NOMO-1 treated with DMSO at 0.1 percent for 48 hours (cell line): Measurements from ENCODE around the gene RAD21L1.
"Not testable (repeated sequence)": the region's sequence is repeated elsewhere in the genome, so short reads cannot be mapped to it uniquely, and the experiment has no call there.

ENCODE experiments used
- DNase-seq: peaks from one replicate; lab custom pipeline; 2025; ENCODE audit not compliant: unreplicated experiment; lab: John Stamatoyannopoulos, UW

Gene RAD21L1

DNA sequence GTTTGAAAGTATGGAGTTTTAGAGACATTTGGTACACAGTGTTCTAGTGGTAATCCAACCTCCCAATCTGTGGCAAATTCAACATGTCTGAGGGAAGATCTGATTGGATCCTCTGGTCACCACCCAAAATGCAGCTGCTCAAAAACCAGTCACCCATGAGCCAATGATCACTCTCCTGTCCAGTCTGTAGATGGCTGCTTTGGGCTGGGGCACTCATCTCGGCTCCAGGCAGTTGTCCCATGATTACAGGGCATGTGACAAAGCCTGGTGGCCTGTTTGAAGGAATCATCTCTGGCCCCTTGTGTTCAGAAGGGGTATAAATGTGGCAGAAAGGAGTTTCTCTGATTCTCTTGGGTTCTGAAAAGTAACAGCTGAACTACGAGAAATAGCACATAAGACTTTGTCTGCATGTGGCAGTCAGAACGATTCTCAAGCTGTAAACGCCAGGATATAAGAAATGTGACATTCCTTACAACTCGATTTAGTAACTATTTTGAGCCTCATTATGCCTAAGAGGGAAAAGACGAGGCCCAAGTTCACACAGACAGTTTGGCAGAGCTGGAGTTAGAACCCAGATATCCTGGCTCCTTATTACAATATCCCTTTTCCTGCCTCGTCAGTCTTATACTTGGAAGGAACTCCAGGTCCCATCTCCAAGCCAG, 26.5 kb upstream of the RAD21L1 start:
- DNase-seq, result no peak

DNA sequence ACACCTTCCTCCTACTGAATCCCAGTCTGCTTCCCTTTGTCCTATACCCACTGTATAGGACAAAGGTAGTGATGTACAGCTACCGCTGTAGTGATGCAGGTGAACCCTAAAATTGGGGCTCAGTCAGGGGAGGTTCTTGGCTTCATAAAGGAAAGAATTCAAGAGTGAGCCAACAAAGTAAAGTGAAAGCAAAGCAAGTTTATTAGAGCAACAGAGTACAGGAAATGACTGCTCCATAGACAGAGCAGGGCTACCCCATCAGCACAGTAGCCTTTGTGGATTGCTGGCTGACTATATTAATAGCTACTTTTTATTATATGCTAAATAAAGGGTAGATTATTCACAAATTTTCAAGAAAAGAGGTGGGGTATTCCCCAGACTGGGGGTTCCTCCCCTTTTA, 25.9 kb upstream of the RAD21L1 start:
- DNase-seq, result no peak

DNA sequence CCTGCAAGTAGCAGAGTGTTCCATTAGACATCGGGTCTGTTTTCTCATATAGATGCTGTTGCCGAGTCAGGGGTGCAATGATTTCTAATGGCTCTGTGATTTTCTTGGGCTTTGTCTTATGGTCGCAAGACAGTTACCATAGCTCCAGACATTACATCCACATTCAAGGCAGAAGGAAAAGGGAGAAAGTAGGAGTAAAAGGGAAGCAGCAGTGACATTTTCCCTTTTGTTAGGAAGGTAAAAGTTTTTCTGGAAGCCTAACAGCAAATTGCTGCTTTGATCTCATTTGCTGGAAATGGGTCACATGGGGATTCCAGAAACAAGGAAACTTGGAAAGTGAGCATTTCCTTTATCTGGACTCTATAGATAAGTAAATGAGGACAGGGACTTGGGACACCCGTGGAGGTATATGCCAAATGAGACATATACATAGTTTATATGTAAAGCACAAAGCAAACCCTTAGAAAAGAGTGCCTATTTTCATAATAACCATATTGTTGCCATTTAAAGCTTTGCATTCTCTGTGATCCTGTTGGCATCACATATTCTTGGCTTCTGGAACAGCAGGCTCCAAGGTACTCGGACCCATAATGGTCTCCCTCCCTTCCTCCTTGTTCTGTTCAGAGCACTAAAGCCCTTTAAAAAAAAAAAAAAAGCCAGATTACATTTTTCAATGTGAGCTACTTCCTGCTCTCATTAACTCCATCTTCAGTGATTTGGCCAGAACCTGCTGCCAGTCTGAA, 22.9 kb upstream of the RAD21L1 start, which contains the start of gene C20orf202:
C20orf202 (plus strand) TSS at position 693 of the 743 bp plus-strand sequence. CDS start 132 bp downstream, outside the sequence.
- DNase-seq, result no peak

DNA sequence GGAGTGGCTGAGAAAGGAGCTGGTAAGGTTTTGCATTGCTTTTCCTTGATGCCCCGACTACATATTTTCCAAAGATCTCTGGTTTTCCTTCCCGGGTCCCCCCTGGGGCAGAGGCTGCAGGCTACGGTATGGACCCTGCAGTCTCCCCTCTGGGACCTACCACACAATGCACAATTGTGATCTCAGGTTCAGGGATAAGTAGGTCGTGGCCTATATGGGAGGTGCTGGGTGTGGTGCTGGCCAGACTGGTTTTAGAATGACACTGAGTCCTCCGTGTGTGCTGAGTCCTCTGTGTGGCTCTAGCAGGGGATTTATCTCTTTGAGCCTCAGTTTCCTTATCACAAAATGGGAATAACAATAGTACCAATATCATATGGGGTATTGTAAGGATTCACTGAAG, 22.2 kb upstream of the RAD21L1 start:
- no peak for DNase-seq

DNA sequence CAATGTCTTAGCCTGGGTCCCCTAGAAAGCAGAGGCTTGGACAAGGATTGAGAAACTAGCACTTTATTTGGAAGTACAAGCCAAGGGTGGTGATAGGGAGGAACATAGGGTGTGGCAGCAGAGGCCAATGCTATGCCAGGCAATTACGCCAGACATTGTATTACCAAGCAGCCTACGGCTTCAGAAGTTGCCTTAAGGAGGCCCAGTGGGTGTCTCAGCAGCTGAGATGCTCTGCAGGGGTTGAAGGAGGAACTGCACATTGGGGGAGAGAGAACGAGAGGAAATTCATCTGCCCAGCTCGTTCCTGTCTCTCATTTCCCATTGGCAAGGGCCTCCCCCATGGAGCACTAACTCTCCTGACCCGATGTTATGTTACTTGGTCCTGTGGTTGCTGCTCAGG, 21.7 kb upstream of the RAD21L1 start:
- DNase-seq, result no peak

DNA sequence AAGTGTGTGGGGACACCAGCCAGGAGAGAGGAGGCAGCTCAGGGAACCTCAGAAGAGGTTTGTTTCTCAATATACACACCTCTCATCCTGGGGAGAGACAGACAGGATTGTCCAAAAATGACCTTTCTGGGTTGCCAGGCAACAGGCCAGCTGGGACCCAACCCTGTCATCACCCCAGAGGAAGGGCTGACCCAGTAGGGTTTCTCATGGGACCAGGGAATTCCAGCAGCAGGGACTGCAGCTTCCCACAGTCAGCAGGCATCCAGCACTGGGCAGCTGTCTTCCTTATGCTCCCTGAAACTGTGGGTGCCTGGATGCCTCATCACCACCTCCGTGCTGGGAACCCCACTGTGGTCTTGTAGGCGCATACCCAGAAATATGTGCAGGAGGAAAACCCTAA, 21.3 kb upstream of the RAD21L1 start:
- no peak for DNase-seq

DNA sequence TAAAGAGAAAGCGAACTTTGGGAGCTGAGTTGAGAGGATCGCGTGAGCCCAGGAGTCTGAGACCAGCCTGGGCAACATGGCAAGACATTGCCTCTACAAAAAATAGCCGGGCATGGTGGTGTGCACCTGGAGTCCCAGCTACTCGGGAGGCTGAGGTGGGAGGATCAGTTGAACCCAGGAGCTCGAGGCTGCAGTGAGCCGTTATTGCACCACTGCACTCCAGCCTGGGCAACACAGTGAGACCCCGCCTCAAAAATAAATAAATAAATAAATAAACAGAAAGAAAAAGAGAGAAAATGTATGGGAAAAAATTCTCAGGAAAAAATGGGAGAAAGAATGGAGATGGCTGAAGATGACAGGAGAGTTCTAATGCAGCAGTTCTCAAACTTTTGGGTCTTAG, 20.0 kb upstream of the RAD21L1 start:
- no peak for DNase-seq

DNA sequence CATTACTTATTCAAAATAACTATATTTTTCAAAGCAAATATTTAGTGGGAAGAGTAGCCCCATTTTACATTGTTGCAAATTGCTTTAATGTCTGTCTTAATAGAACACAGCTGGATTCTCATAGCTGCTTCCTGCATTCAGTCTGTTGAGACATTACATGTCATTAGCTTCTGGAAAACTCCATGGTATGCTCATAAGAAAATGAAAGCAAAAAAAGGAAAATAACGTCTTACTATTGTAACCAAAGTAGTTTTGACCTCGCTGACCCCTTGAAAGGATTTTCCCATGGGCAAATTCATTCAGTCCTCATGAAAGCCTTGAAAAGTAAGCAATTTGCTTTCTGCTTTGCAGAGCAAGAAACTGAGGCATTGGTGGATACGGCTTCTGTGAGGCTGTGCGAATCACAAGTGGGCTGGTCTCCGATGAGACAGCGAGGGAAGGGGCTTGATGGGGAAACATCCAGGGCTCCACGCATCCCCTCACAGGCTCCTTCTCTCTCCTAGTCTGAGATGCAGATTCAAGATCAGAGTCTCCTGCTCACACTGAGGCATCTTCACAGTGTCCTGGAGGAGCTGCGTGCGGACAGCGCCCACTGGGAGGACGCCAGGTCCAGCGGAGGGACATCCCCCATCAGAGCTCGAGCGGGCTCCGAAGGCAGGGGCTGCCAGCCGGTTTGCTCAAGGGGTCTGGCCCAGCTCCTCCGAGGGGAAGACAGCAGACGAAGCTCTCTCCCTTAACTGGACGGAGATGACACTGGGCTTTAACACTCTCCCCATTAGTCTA, 19.3 kb upstream of the RAD21L1 start:
- DNase-seq, result no peak

DNA sequence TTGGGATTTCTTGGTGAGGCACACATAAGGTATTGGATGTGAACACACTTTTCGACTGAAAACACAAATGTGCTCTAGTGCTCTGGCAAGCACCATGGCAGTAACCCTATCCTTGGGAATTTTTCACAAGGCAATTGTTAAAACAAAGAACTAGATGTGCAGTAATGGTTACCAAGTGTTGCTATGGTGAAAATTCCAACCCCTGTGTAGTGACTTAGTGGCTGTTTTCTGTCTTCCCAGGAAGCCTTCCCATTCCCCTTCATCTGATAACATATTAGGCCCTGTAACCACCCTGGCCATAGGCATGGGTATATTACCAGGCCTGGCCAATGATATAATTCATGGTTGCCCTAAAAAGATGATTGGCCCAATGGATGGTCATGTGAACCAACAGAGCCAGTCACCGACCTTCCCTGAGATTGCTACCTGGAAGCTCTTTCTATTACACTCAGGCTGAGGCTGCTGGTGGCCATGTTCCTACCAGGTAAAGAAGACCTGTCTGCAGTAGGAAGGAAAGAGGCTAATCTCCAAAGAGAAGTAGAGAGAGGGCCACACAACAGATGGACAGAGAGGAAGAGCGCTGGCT, 18.5 kb upstream of the RAD21L1 start:
- DNase-seq, result no peak

DNA sequence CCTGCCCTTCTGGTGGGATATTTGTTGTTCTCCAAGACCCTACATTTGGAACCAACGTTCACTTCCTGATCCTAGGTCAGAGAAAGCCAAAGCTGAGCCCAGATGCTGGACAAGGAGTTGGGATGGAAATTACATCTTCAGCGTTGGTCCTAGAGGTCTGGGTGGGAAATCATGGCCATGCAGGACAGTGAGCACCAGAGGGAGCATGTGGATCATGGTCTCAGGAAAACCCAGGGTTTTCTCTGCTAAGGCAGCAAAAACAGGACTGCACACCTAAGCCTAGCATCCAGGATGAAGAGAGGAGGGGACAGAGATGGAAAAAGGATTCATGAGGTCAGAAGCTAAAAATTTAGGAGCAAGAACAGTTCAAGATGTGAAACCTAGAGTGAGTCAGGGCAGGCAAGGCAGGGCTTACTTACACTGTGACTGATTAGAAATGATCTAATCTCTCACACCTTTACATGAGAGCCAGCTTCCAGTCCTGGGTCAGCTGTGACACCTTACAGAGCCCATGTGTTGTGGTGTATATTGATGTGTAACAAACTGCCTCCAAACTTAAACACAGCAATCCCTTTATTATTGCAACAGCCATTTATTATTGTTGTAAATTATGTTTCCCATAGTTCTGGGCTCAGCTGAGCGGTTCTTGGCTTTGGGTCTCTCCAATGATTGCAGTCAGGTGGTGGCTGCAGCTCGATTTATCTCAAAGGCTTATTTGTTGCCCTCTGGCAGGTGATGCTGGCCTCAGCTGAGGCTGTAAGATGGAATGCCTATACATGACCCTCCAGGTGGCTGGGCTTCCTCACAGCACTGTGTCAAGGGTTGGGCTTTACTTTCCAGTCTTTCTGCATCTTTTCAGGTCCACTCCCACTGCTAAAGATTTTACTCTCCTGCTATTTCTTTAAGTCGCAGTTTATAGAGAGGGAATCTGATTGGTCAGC, 16.1 kb upstream of the RAD21L1 start:
- no peak for DNase-seq

DNA sequence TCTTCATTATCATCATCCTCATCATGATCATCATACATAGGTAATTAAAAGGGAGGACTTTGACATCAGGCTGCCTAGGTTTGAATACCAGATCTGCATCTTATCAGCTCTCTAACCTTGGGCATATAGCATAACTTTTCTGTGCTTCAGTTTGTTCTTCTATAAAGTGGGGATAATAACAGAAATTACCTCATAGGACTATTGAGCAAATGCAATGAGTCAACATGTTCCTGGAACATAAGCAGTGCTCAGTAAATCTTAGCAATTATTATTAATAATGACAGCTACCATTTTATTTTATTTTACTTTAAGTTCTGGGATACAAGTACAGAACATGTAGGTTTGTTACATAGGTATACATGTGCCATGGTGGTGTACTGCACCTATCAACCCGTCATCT, 15.3 kb upstream of the RAD21L1 start:
- no peak for DNase-seq

DNA sequence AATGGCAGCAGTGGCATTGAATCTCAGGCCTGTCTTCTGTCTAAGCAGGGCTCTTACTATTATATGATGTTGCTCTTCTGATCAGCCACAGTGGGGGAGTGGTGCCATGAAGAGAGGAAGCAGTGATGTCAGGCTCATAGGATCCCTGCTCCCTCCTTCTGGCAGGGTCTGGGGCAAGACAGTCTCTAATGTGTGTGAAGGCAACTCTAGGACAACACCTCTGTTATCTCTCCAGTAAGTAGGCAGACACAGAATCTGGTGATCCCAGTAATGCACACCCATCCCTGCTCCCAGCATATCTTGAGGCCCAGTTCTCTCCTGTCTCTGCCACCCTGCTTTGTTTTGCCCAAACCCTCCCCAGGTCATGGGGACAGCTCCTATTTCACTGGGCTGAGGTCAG, 13.8 kb upstream of the RAD21L1 start:
- no peak for DNase-seq

DNA sequence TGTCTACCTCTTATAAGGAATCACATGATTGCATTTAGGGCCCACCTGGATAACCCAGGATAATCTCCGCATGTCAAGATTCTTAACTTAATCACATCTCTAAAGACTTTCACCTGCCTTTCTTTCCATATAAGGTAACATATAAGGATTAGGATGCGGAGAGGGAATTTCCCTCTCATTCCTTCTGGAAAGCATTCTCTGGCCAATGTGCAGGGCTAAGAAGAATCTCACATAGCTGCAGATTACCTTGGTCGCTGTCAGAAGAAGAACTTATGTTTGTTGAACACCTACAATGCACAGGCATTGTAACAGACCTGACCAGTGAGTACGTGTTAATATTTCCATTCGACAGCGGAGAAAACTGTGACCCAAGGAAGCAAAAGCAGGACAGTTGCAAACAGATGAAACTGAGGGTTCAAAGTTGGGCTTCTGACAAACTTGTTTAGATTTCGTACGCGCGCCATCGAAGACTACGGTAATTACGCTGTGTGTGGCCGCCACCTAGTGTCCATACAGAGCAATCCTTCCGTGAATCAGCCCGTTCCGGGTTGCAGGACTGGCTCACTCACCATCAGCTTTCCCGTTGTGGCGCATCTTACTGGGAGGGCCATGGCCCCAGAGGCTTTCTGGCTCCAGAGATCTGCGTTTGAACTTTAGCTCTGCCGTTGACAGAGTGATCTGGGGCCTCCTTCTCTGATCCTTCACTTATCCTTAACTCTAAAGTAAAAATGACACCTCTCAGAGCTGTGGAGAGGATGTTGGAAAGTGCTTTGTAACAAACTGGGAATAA, 13.0 kb upstream of the RAD21L1 start:
- peak; percentile 47 for DNase-seq

DNA sequence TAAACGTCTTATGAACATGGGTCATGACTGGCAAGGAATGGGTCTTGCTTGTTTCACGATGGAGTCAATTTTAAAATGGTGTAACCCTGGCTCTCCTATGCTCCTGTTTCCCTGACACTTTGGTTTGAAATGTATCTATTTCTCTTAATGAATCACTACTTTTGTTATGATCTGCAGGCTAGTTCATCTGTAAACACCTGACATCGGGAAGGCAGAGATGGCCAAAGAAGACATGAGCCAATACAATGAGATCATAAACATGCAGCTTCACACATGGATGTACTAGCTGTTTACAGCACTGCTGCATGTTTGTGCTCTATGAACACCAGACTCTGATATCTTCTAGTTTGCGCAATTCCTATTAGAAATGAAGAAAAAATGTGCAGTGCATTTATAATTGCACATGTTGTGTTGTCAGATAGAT, 11.0 kb upstream of the RAD21L1 start:
- no peak for DNase-seq

DNA sequence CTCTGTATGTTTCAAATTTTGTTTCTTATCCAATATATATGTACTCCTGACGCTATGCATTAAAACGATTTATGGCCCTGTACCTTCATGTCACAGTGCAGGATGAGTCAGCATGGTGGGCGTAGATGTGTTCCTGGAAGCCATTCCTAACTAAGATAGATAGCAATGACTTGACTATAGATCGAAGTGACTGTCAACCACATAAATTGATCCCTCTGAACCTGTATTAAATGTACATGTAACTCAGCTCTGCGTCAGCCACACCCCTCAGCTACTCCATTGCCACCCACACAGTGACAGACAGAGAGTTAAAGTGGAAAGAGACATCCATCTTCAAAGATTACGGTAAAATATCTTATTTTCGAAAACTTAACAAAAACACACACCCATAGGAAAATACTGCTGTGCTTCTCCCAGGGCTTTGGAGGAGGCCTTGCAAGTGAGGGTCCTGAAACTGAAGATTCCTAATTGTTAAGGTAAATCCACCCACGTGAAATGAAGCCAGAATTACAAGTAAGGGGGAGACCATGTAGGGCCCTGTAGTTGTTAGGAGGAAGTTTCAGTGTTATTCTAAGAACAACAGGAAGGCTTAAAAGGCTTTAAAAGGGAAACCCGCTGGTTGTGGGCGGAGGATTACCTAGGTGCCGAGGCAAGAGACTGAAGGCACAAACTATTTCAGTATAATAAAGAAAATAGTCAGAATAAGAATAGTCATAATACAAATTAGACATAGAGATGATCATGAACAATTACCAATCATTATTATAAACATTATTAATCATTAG, 10.3 kb upstream of the RAD21L1 start:
- DNase-seq, result no peak

DNA sequence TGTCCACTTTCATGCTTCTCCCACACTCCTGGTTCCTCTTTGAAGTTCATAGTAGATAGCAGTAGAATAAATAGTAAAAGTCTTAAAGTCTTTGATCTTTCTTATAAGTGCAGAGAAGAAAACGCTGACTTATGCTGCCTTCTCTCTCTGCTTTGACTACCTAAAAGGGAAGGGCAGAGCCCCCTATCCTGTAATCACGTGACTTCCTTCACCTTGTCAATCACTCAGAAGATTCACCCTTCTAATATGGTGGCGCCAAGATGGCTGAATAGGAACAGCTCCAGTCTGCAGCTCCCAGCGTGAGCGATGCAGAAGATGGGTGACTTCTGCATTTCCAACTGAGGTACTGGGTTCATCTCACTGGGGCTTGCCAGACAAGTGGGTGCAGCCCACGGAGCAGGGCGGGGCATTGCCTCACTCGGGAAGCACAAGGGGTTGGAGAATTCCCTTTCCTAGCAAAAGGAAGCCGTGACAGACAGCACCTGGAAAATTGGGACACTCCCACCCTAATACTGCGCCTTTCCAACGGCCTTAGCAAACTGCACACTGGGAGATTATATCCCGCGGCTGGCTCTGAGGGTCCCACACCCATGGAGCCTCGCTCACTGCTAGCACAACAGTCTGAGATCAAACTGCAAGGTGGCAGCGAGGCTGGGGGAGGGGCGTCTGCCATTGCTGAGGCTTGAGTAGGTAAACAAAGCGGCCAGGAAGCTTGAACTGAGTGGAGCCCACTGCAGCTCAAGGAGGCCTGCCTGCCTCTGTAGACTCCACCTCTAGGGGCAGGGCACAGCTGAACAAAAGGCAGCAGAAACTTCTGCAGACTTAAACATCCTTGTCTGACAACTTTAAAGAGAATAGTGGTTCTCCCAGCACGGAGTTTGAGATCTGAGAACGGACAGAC, 9.1 kb upstream of the RAD21L1 start:
- not testable (repeated sequence) for DNase-seq

DNA sequence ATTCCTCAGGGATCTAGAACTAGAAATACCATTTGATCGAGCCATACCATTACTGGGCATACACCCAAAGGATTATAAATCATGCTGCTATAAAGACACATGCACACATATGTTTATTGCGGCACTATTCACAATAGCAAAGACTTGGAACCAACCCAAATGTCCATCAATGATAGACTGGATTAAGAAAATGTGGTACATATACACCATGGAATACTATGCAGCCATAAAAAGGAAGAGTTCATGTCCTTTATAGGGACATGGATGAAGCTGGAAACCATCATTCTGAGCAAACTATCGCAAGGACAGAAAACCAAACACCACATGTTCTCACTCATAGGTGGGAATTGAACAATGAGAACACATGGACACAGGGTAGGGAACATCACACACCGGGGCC, 3.1 kb upstream of the RAD21L1 start:
- DNase-seq, result not testable (repeated sequence)
